ENCODE measurements around the gene FEZF1.

The FEZF1 gene

GRCh38 chr7:122304319-122304975, at the start of gene FEZF1:
Gene FEZF1, minus strand, starts transcription at chr7:122304750. Its CDS starts 313 bp downstream, at chr7:122304437.
- DNase-seq: no peak

- no peak for DNase-seq
Observed at GRCh38 chr7:122352454-122352853, 47.9 kb upstream of the FEZF1 start.

GRCh38 chr7:122350701-122351100, 46.2 kb upstream of the FEZF1 start:
- DNase-seq: no peak

- no peak for DNase-seq
Observed at GRCh38 chr7:122344303-122344620, 39.7 kb upstream of the FEZF1 start.

- no peak for DNase-seq
Observed at GRCh38 chr7:122343601-122344302, 39.2 kb upstream of the FEZF1 start.

GRCh38 chr7:122340427-122340826, 35.9 kb upstream of the FEZF1 start:
- DNase-seq: no peak

GRCh38 chr7:122339145-122339904, 34.8 kb upstream of the FEZF1 start:
- DNase-seq: no peak

GRCh38 chr7:122337011-122337410, 32.5 kb upstream of the FEZF1 start:
- no peak for DNase-seq

- DNase-seq: no peak
Observed at GRCh38 chr7:122329145-122329802, 24.7 kb upstream of the FEZF1 start.

- DNase-seq: no peak
Observed at GRCh38 chr7:122327969-122328368, 23.4 kb upstream of the FEZF1 start.

GRCh38 chr7:122316467-122317388, 12.2 kb upstream of the FEZF1 start:
- DNase-seq: no peak

GRCh38 chr7:122315507-122316466, 11.2 kb upstream of the FEZF1 start:
- DNase-seq: no peak

- no peak for DNase-seq
Observed at GRCh38 chr7:122314284-122314683, 9.7 kb upstream of the FEZF1 start.

GRCh38 chr7:122312789-122313188, 8.2 kb upstream of the FEZF1 start:
- no peak for DNase-seq

GRCh38 chr7:122311734-122312450, 7.3 kb upstream of the FEZF1 start:
- no peak for DNase-seq

GRCh38 chr7:122311050-122311700, 6.6 kb upstream of the FEZF1 start:
- DNase-seq: no peak

GRCh38 chr7:122310119-122311021, 5.8 kb upstream of the FEZF1 start:
- DNase-seq: no peak

- DNase-seq: no peak
Observed at GRCh38 chr7:122309421-122309820, 4.9 kb upstream of the FEZF1 start.

- no peak for DNase-seq
Observed at GRCh38 chr7:122307228-122307621, 2.7 kb upstream of the FEZF1 start.
